Progenitor cell of endocrine pancreas (in vitro differentiated cells): ENCODE data around the gene AMER1. TPM values are rescaled to one million over a fixed set of nuclear protein-coding genes. Genes with fewer than 3 reads are reported as not detected.

Experiments used
- DNase-seq: peaks from one replicate; pipeline ENCODE4 v3.0.0; 2021; ENCODE audit warnings: low spot score; ENCODE audit not compliant: unreplicated experiment
- H3K27ac Mint-ChIP-seq: 2 replicates; pipeline ENCODE4 v1.8.0; 2021; ENCODE audit warnings: mild to moderate bottlenecking, moderate library complexity, mixed read lengths
- H3K27me3 Mint-ChIP-seq: 2 replicates; pipeline ENCODE4 v1.8.0; 2021; ENCODE audit warnings: mixed read lengths
- H3K36me3 Mint-ChIP-seq: 2 replicates; pipeline ENCODE4 v1.8.0; 2022; ENCODE audit warnings: mixed read lengths; ENCODE audit not compliant: insufficient read depth
- H3K4me1 Mint-ChIP-seq: 2 replicates; pipeline ENCODE4 v1.8.0; 2021; ENCODE audit warnings: low read depth, mixed read lengths
- H3K4me3 Mint-ChIP-seq: 2 replicates; pipeline ENCODE4 v1.8.0; 2021; ENCODE audit warnings: low read depth, mild to moderate bottlenecking, moderate library complexity, mixed read lengths
- H3K9me3 Mint-ChIP-seq: 2 replicates; pipeline ENCODE4 v1.8.0; 2021; ENCODE audit warnings: low read depth, mixed read lengths
- total RNA-seq: library from RNA; stranded (reverse); gene quantifications from 2 replicates; pipeline ENCODE4 v1.2.1, GENCODE V29; 2021
- TF ChIP-seq, protein P1 (sequence below): fragments of 200-600 bp; sonication (generic); IDR thresholded peaks from one replicate; pipeline ENCODE4 v1.5.0; 2021; ENCODE audit warnings: antibody characterized with exemption, mild to moderate bottlenecking; ENCODE audit not compliant: unreplicated experiment

AMER1 gene
- total RNA-seq, 1 donor from 2014 or later, result 12.6 TPM

DNA sequence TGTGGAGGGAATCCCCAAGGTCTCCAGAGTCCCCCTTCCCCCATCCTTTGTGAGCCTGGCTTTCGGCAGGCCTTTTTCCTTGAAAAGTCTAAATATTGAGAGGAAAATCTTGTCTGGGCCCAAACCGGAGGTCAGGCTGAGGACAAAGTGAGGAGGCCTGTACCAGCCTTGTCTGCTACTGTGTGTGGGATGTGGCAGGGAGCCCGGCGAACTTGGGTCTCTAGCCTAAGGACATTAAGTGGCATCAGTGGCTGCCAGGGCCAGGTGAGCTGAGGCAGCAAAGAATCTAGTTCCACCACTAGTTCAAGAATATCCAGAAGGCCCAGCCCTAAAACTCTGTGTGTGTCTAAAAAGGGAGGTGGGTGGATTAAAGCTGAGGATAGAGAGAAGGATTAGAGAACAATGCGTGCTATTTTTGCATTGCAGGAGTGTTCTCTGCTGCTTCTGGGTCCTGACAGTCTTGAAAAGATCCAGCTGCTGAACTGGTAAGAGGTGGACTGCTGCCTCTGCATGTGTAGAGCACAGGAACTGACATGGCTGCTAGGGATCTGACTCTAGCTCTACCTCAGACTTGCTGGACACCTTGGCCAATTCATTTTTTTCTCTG lies 1.2 kb upstream of the AMER1 start:
- Mint-ChIP-seq H3K9me3 (peaks cover 9% of the 10 kb centered on the region), H3K27me3 (no peaks in the 10 kb centered on the region), H3K4me3 (peak overlapping the region; percentile 81), H3K4me1 (peaks cover 11% of the 10 kb centered on the region), H3K27ac (peak overlapping the region; percentile 98), H3K36me3 (peaks cover 3% of the 10 kb centered on the region)
- DNase-seq, result no peak
- TF ChIP-seq, protein P1, sequence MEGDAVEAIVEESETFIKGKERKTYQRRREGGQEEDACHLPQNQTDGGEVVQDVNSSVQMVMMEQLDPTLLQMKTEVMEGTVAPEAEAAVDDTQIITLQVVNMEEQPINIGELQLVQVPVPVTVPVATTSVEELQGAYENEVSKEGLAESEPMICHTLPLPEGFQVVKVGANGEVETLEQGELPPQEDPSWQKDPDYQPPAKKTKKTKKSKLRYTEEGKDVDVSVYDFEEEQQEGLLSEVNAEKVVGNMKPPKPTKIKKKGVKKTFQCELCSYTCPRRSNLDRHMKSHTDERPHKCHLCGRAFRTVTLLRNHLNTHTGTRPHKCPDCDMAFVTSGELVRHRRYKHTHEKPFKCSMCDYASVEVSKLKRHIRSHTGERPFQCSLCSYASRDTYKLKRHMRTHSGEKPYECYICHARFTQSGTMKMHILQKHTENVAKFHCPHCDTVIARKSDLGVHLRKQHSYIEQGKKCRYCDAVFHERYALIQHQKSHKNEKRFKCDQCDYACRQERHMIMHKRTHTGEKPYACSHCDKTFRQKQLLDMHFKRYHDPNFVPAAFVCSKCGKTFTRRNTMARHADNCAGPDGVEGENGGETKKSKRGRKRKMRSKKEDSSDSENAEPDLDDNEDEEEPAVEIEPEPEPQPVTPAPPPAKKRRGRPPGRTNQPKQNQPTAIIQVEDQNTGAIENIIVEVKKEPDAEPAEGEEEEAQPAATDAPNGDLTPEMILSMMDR, result no peak

DNA sequence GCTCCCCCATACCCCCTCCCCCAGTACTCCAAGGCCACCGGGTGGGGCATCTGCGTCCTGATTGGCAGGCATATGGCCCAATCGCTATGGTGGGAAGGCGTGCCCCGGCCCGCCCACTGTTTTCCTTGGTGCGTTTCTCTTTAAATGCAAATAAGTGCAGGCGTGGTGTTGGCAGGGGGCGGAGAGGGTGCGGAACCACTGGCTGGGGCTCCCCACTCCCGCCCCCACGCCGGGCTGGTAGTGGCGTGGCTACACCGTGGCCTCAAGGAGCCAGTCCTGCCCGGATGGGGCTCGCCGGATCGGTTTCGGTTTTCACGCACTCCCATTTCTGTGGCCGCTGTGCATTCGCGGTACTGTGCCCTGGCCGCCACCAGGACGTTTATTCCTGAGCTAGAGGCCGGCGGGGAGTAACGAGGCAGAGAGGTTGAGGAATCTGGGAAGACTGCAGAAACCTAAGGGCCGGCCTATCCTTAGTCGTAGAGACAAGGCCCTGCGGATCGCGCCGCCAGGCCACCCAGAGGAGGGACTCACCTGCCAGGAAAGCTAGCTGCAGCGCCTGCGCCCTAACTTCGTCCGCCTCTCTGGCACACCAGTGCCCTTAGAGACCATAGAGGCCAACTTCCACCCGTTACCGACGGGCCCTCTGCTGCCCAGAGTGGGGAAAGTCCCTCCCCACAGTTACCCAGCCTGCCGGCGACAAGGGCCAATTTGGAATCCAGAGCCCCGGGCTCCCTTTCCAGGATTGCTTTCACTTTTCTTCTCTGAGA lies 410 bp upstream of the AMER1 start:
- peak overlapping the region; percentile 98 for H3K27ac Mint-ChIP-seq
- H3K9me3 Mint-ChIP-seq, result peaks cover 9% of the 10 kb centered on the region
- DNase-seq, result peak; percentile 86
- peaks cover 4% of the 10 kb centered on the region for H3K36me3 Mint-ChIP-seq
- H3K4me1 Mint-ChIP-seq, result peaks cover 11% of the 10 kb centered on the region
- H3K4me3 Mint-ChIP-seq, result peak overlapping the region; percentile 81
- no peaks in the 10 kb centered on the region for H3K27me3 Mint-ChIP-seq
- TF ChIP-seq, protein P1, result peak; percentile 27

DNA sequence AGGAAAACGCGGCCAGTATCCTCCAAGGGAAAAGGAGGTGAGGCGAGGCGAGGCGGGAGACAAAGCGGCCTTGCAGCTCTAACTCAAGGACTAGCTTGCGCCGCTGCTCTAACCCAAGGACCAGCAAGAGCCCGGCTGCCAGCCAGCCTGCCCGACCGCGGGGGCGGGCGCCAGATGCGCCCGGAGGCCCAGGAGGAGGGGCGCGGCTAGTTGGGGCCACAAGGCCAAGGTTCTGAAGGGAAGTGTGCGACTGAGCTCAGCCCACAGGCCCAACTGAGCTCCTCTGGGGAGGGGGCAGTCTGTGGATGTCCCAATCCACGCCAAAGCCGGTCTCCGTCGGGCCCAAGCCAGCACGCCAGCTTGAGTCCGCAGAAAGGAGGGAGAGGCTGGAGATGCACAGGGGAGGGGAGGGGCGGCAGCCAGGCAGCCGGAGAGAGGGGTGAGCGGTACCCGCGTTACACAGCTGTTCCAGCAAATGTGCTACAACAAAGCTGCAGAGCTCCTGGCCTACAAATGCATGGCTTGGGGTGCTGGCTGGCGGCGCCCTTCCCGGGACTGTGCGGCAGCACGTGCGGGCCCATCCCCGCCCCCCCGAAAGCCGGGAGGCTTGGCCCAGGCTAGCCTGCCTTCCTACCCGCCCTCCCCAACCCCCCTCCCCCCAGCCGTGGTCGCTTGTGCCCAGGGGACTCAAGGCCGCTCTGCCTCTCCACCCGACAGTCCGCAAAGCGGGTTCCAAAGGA lies 637 bp downstream of the AMER1 start:
- Mint-ChIP-seq H3K36me3 (peaks cover 4% of the 10 kb centered on the region), H3K4me3 (peak overlapping the region; percentile 85), H3K27ac (peak overlapping the region; percentile 82), H3K27me3 (no peaks in the 10 kb centered on the region), H3K9me3 (peaks cover 9% of the 10 kb centered on the region), H3K4me1 (peaks cover 11% of the 10 kb centered on the region)
- TF ChIP-seq, protein P1, result no peak
- DNase-seq, result peak; percentile 30

DNA sequence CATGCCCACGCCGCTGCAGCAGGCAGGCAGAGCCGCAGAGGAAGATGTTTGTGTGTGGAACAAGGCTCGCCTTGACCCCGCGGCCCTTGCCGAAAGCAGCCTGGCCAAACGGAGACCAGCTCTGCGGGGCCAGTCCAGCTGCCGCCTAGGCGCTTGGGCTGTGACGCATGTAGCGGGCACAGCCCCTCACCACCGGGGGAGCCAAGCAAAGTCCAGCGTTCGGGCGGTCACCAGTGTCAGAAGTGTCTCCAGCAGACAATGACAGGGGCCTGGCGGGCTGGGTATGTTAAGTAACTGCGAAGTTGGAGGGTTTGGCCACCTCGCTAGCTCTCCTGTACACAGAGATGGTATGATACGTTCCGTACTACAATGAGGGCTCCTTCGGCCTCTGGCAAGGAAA lies 1.3 kb downstream of the AMER1 start:
- Mint-ChIP-seq H3K27me3 (no peaks in the 10 kb centered on the region), H3K27ac (peak overlapping the region; percentile 82), H3K4me1 (peaks cover 11% of the 10 kb centered on the region), H3K9me3 (peaks cover 9% of the 10 kb centered on the region), H3K36me3 (peaks cover 4% of the 10 kb centered on the region), H3K4me3 (peak overlapping the region; percentile 85)
- TF ChIP-seq, protein P1, result no peak
- no peak for DNase-seq

DNA sequence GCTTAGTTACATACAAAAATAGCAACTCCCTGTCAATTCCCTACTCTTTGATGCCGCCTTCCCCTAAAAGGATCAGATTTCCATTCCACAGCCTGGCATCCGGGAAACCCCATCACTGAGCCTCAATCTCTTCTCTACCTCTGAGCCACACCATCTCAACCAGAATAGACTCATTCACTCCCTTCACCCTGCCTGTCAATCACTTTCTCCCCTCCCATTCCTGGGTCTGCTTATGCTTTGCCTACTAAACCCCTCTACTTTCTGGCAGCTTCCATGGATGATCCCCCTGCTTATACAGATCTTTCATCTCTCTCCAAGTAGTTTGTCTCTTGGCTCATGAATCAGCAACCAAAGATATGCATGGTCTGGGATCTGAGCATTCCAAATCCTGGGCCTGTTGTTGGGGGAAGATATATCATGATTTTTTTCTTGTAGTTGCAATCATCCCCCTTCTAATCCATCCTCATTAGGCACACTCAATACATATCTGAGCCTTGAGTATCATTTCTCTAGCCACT lies 2.6 kb downstream of the AMER1 start:
- no peak overlapping the region for H3K27ac Mint-ChIP-seq
- TF ChIP-seq, protein P1, result no peak
- H3K4me3 Mint-ChIP-seq, result no peak overlapping the region
- H3K4me1 Mint-ChIP-seq, result peaks cover 11% of the 10 kb centered on the region
- H3K9me3 Mint-ChIP-seq, result peaks cover 10% of the 10 kb centered on the region
- H3K36me3 Mint-ChIP-seq, result peaks cover 4% of the 10 kb centered on the region
- no peak for DNase-seq
- H3K27me3 Mint-ChIP-seq, result no peaks in the 10 kb centered on the region
